Fibroblast of villous mesenchyme (primary cell): ENCODE data around the gene AFTPH. TPM values are rescaled to one million over a fixed set of nuclear protein-coding genes. Genes with fewer than 3 reads are reported as not detected.

Experiments used
- DNase-seq: peaks from one replicate; pipeline ENCODE4 v3.0.0-alpha.2; 2010; ENCODE audit warnings: low read depth
- H3K4me3 ChIP-seq: 2 replicates; pipeline ENCODE4 v1.5.1; 2011; ENCODE audit warnings: low read depth, mild to moderate bottlenecking, low read length
- total RNA-seq: library from RNA; depleted of rRNA; stranded (reverse); fragments of >200 nt; gene quantifications from 2 replicates; pipeline ENCODE4 v1.2.3, GENCODE V29; 2012
- TF ChIP-seq, protein P1 (sequence below): IDR thresholded peaks from 2 replicates; pipeline ENCODE4 v1.5.1; 2012; ENCODE audit warnings: low read depth, mild to moderate bottlenecking, low read length; ENCODE audit not compliant: insufficient read depth

Gene AFTPH
- total RNA-seq, 1 donor: 40.2 TPM

DNA sequence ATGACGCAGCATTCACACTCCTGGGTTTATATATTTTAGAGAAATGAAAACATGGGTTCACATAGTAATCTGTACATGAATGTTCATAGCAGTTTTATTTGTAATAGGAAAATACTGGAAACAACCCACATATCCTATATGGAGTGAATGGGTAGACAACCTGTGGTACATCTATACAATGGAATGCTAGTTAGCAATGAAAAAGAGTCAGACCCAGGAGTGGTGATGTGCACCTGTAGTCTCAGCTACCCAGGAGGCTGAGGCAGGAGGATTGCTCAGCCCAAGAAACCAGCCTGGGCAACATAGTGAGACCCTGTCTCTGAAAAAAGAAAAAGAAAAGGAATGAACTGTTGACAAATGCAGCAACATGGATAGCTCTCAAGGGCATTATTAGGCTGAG, 25.9 kb downstream of the AFTPH start:
- H3K4me3 ChIP-seq: no peak overlapping the region
- no peak for DNase-seq
- TF ChIP-seq, protein P1, sequence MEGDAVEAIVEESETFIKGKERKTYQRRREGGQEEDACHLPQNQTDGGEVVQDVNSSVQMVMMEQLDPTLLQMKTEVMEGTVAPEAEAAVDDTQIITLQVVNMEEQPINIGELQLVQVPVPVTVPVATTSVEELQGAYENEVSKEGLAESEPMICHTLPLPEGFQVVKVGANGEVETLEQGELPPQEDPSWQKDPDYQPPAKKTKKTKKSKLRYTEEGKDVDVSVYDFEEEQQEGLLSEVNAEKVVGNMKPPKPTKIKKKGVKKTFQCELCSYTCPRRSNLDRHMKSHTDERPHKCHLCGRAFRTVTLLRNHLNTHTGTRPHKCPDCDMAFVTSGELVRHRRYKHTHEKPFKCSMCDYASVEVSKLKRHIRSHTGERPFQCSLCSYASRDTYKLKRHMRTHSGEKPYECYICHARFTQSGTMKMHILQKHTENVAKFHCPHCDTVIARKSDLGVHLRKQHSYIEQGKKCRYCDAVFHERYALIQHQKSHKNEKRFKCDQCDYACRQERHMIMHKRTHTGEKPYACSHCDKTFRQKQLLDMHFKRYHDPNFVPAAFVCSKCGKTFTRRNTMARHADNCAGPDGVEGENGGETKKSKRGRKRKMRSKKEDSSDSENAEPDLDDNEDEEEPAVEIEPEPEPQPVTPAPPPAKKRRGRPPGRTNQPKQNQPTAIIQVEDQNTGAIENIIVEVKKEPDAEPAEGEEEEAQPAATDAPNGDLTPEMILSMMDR: no peak

DNA sequence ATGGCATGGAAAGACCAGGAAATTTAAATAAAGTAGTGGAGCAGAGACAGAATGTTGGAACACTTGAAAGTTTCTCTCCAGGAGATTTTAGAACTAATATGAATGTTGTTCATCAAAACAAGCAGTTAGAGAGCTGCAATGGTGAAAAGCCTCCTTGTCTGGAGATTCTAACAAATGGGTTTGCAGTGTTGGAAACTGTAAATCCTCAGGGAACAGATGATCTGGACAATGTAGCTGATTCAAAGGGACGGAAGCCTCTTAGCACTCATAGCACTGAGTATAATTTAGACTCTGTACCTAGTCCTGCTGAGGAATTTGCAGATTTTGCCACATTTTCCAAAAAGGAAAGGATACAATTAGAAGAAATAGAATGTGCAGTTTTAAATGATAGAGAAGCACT, 27.7 kb downstream of the AFTPH start:
- DNase-seq: no peak
- TF ChIP-seq, protein P1: no peak
- H3K4me3 ChIP-seq: no peak overlapping the region

DNA sequence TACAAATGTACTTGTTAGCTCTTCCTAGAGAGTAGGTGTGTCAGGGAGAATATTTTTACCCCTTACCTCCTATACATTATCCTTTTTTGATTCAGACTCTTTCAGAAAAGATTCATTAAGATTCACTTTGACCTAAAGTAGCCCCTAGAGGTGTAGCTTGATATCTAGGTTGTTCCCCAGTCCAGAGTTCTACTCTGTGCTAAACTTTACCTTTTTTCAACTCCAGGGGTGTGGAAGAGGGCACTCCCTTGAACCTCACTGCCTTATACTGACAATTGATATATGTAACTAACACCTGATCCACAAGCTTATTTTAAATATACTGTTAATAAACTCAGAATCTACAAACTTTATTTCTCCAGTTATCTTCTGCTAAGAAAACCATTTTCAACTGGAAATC, 30.0 kb downstream of the AFTPH start:
- no peak for DNase-seq
- TF ChIP-seq, protein P1: no peak
- H3K4me3 ChIP-seq: no peak overlapping the region

DNA sequence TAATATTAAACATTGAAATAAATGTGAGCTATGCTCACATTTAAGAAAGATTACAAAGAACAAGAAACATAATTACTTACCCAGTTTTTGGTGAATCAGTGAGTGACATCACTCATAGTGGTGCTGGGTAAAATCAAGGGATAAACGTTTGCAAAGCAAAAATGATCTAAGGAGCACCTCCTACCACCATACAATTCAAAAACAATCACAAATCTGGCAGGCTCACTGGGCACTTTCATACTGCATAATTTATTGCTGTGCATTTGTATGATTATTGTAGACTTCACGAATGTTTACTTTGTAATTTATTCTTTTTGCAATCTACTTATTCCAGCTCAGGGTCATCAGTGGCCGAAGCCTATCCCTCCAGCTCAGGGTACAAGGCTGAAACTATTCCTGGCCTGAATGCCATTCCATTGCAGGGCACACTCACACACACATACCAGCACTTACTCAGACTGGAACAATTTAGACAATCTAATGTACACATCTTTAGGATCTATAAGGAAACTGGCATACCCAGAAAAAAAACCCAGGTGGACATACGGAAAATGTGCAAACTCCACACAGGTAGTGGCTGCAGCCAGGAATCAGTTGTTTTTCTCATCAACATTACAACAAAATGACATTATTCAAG, 34.4 kb downstream of the AFTPH start:
- no peak for DNase-seq
- TF ChIP-seq, protein P1: no peak

DNA sequence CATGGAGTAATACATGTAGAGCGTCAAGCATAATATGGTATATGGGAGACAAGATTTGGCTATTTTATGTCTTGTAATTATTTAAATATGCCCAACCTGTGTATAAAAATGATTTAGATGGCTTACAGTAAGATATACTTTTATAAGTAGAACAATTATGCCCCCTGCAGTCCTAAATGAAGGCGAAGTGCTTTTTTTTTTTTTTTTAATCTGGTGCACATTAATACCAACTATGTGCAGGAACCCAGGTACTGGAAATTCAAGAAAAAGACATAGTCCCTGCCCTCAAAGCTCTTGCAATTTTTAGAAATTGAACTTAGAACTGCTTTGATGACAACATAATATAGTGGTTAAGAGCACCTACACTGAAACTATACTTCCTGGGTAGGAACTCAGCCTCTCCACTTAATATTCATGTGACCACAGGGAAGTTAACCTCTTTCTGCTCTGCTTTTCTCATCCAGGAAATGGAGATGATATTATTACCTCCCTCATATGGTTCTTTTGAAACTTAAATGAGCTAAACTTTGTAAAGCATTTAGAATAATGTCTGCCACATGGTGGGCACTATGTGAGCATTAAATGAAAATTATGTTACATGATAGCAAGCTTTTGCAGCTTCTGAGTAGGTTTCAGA, 38.1 kb downstream of the AFTPH start:
- TF ChIP-seq, protein P1: peak; percentile 4
- no peak overlapping the region for H3K4me3 ChIP-seq
- peak; percentile 11 for DNase-seq

More for the DNA sequence above, 34.4 kb downstream of the AFTPH start:
- no peak overlapping the region for H3K4me3 ChIP-seq

DNA sequence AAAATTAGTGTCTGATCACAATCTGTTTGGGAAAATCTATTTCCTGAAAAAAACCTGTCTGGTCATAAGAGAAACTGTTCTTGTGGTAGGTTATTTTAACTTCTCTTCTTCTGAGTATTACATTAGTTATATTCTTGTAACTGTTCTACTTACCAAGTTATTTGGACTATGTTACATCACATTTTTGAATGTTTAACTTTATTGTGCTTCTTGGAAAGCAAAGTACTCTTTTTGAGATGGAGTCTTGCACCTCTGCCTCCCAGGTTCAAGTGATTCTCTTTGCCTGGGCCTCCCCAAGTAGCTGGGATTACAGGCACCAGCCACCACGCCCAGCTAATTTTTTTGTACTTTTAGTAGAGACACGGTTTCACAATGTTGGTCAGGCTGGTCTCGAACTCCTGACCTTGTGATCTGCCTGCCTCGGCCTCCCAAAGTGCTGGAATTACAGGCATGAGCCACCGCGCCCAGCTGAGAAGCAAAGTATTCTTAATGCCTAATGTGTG, 39.4 kb downstream of the AFTPH start:
- no peak for DNase-seq
- TF ChIP-seq, protein P1: no peak
- no peak overlapping the region for H3K4me3 ChIP-seq
